Measurements from ENCODE around the gene SERPINA1.

The SERPINA1 gene

DNA sequence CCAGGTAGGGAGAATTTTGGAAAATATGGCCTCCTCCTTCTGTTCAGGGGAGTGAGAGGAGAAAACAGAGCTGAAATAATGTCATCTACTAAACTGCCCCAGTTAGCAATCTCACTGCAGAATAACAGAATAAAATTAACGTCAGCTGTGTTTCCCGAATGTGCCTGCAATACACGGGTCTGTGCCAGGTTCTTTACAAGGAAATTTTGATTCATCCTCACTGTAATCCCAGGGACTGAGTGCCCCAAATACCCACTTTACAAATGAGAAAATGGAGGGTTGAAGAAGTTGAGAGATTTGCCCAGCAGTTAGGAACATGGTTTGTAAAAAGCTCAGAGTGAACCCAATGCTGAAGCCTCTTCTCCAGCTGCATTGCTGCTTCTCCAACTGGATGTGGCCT is 44.0 kb downstream of the SERPINA1 start:
- DNase-seq = no peak

DNA sequence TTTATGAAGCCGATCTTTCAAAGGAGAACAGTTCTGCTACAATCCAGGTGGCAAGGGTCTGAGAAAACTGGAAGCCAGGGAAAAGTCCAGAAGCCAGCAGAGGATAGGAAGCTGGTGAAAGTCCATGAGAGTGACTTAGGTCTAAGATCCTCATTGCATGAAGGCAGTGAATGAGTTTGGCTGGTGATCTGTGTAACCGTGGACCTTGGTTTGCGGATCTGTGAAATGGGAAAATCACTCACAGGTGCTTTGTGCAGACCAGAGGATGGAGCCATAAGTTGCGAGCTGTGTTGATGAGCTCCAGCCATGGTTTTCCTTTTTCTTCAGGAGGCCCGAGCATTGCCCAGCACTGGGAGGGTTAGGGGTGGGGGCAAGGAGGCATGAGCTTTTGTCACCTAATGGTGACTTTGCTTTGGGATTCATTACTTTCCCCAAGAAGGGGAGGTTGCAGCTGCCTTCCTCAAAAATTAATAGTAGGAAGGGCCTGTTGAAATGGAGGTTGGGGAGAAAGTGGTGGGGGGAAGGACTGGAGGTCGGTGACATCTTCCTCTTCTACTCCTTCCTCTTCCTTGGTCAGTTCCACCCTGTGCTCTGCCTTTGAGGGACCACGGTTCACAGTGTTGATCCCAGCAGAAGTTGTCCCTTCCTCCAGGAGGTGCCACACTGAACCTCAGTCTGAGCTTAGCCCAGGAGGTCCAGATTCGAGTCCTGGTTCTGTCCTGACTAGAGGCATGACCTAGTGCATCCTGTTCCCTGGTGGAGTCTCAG is 45.0 kb downstream of the SERPINA1 start:
- no peak for DNase-seq

DNA sequence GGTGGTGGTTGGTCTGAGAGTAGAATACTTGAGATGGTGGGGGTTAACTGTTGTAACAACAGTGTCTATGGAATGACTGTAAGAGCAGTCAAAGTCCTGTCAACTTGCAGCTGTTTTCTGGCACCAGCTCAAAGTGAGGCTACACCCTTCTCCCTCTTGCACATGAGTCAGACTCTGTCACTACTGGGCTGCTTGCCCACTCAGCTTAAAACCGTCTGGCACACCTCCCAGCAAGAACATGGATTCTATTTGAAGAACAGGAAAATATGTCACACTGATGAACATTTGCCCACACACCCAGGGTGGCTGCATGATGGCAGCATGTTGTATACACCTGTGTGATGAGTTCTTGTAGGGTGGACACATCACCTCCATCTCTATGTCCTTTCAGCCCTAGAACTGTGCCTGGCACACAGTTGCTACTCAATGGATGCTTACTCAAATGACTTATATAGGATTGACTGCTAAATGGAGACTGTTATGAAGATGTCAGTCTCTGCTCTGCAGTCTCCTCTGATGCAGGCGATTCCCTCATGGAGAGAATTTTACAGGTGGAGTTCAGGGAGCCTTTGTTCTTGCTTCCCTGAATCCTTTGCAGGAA is 46.0 kb downstream of the SERPINA1 start:
- no peak for DNase-seq

DNA sequence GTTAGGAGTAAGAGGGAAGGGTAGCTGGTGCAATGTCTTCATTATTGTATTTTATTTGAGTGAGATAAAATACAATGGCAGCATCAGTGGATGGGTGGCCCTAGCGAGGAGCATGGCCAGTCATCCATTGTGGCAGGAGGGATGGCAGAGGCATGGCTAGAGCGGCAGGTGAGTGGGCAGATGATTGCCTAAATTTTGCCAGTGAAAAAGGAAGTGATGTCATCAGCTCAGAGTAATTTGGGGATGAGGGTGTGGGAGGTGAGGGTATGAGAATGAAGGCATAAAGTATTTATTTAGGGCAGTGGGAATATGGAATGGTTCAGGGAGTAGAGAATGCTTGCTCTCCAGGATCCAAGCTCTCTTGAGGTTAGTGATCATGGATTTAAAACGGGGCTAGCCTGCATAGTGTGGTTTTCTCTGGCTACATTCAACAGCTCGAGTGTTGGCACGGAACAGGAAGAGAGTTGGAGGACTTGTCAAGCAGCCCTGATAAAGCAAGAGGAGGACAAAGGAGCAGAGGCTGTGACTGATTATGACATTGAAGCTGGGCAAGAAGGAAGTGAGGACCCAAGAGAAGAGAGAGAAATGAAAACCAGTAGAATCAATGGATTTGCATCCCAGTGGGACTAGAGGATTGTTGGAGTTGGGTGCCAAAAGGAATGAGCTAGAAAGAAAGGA is 46.6 kb downstream of the SERPINA1 start:
- DNase-seq = no peak

DNA sequence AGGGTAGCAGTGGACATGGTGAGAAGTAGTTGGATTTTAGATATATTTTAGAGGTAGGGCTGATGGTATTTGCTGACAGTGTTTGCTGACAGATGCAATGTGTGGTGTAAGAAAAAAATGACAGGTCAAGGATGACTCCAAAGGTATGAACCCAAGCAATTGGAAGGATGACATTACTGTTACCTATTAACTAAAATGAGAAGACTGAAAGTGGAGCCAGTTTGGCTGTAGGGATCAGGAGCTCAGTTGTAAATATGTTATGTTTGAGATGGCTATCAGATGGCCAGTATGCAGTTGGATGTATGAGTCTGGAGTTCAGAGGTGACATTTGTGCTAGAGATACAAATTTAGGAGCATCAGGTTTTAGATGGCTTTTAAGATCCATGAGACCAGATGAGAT is 47.9 kb downstream of the SERPINA1 start:
- no peak for DNase-seq

DNA sequence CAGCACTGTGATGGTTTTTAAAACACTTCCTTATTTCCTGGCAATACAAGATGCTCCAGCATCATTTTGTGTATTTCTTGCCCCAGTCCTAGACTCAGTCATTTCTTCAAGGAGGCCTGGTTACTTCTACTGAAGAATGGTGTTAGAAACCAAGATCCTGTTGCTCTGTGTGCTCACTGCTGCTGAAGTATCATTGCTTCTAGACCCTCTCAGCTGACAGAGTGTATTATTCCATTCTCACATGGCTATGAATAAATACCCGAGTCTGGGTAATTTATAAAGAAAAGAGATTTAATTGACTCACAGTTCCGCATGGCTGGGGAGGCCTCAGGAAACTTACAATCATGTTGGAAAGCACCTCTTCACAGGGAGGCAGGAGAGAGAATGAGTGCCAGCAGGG is 50.4 kb downstream of the SERPINA1 start:
- no peak for DNase-seq

DNA sequence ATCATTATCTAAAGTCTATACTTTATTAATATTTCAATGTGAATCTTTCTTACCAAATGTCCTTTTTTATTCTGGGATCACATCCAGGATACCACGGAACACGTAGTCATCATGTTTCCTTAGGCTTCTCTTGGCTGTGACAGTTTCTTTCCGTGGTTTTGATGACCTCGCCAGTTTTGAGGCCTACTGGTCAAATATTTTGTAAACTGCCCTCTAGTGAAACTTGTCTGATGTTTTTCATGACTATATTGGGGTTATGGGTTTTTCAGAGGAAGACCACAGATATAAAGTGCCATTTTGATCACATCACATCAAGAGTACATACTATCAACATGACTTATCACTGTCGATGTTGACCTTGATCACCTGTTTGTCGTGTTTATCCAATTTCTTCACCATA is 51.1 kb downstream of the SERPINA1 start:
- DNase-seq = no peak

DNA sequence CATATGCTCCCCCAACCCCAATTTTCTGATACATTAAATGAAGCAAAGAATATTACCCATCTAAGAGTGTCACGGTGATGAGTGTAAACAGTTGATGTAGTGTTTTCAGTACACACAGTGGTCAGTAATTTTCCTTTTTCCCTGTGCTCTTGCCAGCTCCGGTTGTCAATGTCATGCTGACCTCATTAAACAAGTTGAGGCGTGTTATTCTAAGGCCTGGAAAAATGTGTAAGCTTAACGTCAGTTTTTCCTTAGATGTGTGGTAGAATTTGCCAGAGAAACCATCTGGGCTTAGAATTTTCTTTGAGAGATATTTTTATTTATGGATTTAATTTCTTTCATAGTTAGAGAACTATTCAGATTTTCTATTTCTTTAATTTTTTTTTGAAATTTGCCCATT is 53.5 kb downstream of the SERPINA1 start:
- DNase-seq = no peak

DNA sequence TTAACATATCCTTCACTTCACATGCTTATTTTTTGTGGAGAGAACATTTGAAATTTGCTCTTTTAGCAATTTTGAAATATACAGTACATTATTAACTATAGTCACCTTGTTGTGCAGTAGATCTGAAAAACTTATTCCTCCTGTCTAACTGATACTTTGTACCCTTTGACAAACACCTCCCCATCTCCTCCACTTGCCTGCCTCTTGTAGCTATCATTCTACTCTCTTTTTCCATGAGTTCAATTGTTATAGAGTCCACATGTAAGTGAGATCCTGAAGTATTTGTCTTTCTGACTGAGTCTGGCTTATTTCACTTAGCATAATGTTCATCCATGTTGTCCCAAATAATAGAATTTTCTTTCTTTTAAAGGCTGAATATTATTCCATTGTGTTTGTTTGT is 55.8 kb downstream of the SERPINA1 start:
- no peak for DNase-seq

DNA sequence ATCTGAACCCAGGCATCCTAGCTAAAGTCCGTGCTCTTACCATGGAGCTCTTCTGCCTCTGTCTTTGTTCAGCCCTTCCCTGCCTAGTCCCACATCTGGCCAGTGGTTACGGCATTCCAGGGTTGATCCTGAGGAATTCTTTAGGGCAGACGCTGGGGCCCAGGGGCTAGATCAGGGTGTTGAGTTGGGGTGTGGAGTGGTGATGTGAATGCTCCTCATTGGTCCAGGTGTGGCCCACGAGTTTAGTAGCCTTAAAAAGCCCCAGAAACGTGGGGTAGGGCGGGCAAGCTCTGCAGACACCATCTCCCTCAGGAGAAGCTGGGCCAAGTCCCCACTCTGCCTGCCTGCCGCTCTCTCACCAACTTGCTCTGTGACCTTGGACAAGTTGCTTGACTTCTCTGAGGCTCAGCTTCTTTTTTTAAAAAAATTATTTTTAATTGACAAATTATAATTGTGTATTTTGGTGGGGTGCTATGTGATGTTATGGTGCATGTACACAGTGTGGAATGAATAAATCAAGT is 56.3 kb downstream of the SERPINA1 start:
- DNase-seq = no peak

DNA sequence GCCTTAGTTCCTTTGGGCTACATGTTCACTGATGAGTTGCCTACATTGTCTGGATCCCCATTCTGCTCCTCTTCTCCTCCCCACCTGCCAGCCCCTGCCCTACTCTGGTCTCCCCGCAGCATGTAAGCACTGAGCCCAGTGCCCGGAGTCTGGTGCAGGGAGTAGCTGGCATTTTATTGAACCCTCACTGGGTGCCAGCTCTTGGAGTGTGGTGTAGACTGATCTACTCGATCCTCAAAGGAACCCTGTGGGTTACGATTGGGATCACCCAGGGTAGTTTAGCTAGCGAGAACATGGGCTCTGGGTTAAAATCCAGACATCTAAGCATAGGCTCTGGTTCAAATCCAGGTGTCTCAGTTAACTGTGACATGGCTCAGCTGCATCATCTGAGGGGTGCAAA is 56.9 kb downstream of the SERPINA1 start:
- DNase-seq = no peak

DNA sequence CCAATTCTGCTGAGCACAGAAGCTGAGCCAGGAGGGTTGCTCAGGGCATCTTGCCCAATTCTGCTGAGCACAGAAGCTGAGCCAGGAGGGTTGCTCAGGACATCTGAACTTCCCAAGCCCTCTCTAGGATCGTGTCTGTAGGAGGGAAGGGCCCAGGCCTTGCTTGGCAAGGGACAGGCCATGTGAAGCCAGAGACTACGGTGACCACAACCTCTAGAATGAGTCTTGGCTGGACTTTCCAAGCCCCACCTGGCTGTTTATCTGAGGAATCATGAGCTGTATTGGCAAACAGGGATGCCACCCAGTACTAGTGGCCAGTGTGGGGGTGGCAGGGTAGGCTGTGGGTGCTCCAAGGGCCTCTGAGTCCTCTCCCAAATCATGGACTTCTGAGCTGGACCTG is 57.5 kb downstream of the SERPINA1 start:
- no peak for DNase-seq

DNA sequence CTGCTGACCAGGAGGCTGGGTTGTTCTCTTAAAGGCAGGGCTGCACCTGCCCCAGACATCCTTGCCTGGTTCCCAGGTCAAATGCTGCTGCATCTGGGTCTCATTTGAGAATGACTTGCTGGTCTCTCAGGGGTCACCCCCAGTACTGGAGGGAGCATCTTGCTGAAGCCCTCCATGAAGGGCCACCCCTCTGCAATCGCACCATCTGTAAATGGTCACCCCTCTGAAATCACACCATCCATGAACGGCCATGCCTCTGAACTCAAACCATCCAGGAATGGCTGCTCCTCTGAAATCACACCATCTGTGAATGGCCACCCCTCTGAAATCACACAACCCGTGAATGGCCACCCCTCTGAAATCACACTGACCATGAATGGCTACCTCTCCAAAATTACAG is 58.0 kb downstream of the SERPINA1 start:
- DNase-seq = no peak

DNA sequence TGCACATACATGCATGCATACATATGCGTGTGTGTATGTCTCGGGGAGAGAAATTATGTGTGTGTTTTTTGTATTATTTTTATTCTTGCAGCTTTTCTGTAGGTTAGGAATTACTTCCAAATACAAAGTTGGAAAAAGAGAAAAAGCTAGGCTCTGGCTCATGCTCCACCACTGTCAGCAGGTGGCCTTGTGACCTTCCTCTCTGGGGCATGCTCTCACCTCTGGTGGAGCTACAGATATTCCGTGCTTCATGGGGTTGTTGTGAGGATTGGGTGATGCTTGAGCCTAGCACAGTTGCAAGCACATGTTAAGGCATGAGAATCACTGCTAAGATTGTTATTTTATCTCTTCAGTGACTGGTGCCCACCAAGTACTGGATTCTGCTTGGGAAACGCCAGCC is 58.5 kb downstream of the SERPINA1 start:
- DNase-seq = no peak

DNA sequence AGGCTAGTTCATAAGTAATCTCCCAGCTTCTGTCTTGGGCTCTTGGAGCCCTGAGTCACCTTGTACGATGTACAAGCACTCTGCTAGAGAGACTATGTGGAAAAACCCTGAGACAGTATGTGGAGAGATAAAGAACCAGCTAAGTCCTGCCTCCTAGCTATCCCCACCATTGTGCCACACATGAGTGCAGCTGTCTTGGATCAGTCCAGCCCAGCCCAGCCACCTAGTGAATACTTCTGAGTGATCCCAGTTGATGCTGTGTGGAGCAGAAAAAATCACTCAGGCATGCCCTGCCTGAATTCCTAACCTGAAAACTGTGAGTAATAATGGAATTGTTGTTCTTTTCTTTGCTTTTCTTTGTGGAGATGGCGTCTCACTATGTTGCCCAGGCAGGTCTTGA is 60.2 kb downstream of the SERPINA1 start:
- no peak for DNase-seq
